KBM-7 (cell line): ENCODE data around the gene OSBPL6.

ENCODE experiments used
- DNase-seq: peaks from one replicate; pipeline ENCODE4 v3.0.0-alpha.2; 2015
- in situ Hi-C: fragments of 300-500 bp; cut with MboI; formaldehyde crosslinking; loops from 2 replicates; pipeline ENCODE4 v1.14.3; 2020; ENCODE audit warnings: low sequenced_read_pairs, low pct_unique_long_range_greater_than_20kb, mixed read lengths

OSBPL6 gene

GRCh38 chr2:178450774-178451525, 256.6 kb downstream of the OSBPL6 start, which contains the start of the genes PJVK and PRKRA:
PJVK (plus strand) TSS chr2:178451378; CDS start chr2:178453410, 2,032 bp downstream.
PRKRA (minus strand) TSS chr2:178451175; CDS start chr2:178451030, 145 bp downstream.
- in situ Hi-C loops = no loop called here
- DNase-seq = peak; percentile 96

DNA sequence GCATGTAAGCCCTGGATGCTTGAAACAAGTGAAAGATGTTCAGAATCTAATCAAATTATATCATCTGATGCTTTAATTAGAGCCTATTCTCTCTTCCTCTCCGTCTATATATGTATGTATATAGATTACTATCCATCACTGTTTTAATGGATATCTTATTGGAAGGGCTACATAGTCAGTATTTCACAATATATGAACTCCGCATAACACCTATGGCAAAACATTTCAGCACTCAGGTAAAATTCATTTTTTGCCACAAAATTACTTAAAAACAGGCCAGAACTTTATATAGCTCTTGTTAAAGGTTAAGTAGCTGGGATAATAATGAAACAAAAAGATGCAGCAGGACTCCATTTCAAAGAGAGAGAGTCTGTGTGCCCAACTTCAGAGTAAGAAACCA, 258.0 kb downstream of the OSBPL6 start:
- in situ Hi-C loops = no loop called here
- no peak for DNase-seq
